HG03159 (cell line): ENCODE measurements around the gene DNAJB8.

Source experiments
- ATAC-seq: cut with Tn5 transposase; IDR thresholded peaks from one replicate; pipeline ENCODE4 v1.9.1; 2021; ENCODE audit warnings: mild to moderate bottlenecking, moderate library complexity; ENCODE audit not compliant: unreplicated experiment

DNAJB8 gene

GRCh38 chr3:128483657-128484403, 17.1 kb upstream of the DNAJB8 start:
- ATAC-seq, result no peak

- ATAC-seq, result no peak
These were observed 16.3 kb upstream of the DNAJB8 start for GRCh38 chr3:128482666-128483656.

GRCh38 chr3:128482175-128482574, 15.5 kb upstream of the DNAJB8 start:
- ATAC-seq, result no peak

- no peak for ATAC-seq
These were observed 14.8 kb upstream of the DNAJB8 start for GRCh38 chr3:128481438-128481942.

- no peak for ATAC-seq
These were observed 14.2 kb upstream of the DNAJB8 start for GRCh38 chr3:128480717-128481437.

GRCh38 chr3:128480278-128480677, 13.6 kb upstream of the DNAJB8 start:
- ATAC-seq, result no peak

- ATAC-seq, result no peak
These were observed 12.9 kb upstream of the DNAJB8 start for GRCh38 chr3:128479558-128480086.

GRCh38 chr3:128478576-128479506, 12.2 kb upstream of the DNAJB8 start:
- ATAC-seq, result no peak

- no peak for ATAC-seq
These were observed 10.0 kb upstream of the DNAJB8 start for GRCh38 chr3:128476659-128477058.

GRCh38 chr3:128475355-128475754, 8.7 kb upstream of the DNAJB8 start:
- no peak for ATAC-seq

- ATAC-seq, result no peak
These were observed 7.0 kb upstream of the DNAJB8 start for GRCh38 chr3:128473737-128474136.

- no peak for ATAC-seq
These were observed 6.5 kb upstream of the DNAJB8 start for GRCh38 chr3:128473180-128473519.

GRCh38 chr3:128472449-128473179, 5.9 kb upstream of the DNAJB8 start:
- ATAC-seq, result no peak

GRCh38 chr3:128471720-128472119, 5.0 kb upstream of the DNAJB8 start:
- no peak for ATAC-seq

GRCh38 chr3:128471110-128471509, 4.4 kb upstream of the DNAJB8 start:
- no peak for ATAC-seq

GRCh38 chr3:128470134-128470899, 3.6 kb upstream of the DNAJB8 start:
- no peak for ATAC-seq

- no peak for ATAC-seq
These were observed 2.9 kb upstream of the DNAJB8 start for GRCh38 chr3:128469556-128469955.

GRCh38 chr3:128468791-128469527, 2.3 kb upstream of the DNAJB8 start:
- ATAC-seq, result no peak
